Lower leg skin (tissue), 3 donors: ENCODE measurements around the gene SLC9A3.

ENCODE experiments used
- CTCF ChIP-seq, 3 donors: fragments of 450-650 bp; IDR thresholded peaks; one replicate each; pipeline ENCODE4 v1.5.1; 2016; ENCODE audit warnings: antibody characterized with exemption in 3 of 3, mild to moderate bottlenecking in 3 of 3, moderate library complexity in 2 of 3
- POLR2A ChIP-seq, 2 donors: fragments of 450-650 bp; IDR thresholded peaks; one replicate each; pipeline ENCODE4 v1.6.1; 2016 to 2017; ENCODE audit warnings: antibody characterized with exemption in 2 of 2, mild to moderate bottlenecking in 1 of 2, moderate library complexity in 1 of 2

- TF ChIP-seq CTCF (IDR thresholded peaks at IDR 0.05) = no peak
- TF ChIP-seq POLR2A (IDR thresholded peaks at IDR 0.05) = no peak
Observed at GRCh38 chr5:428219-428618, 96.0 kb downstream of the SLC9A3 start.
